HEK293 (cell line): Measurements from ENCODE around the gene PLEKHG4B.

Source experiments
- CTCF ChIA-PET: fragments of 350-600 bp; formaldehyde crosslinking; extraction: SDS; loops from one replicate; lab custom pipeline; 2021; ENCODE audit warnings: antibody characterized with exemption; lab: Yijun Ruan, JAX
- POLR2A ChIA-PET: fragments of 300-600 bp; formaldehyde crosslinking; extraction: SDS; loops from one replicate; lab custom pipeline; 2020; ENCODE audit warnings: antibody characterized with exemption, inconsistent platforms; lab: Yijun Ruan, JAX
- H3K27ac ChIP-seq: fragments of 200-500 bp; sonication (Bioruptor generic); 2 replicates; pipeline ENCODE4 v1.5.1; 2014; ENCODE audit warnings: low read depth, low read length, control low read depth, inconsistent platforms; ENCODE audit errors: extremely low read depth
- H3K36me3 ChIP-seq, 2 experiments: fragments of 200-500 bp in 1 of 2; sonication (Bioruptor generic) in 1 of 2; 1 replicate in 1 of 2; 2 replicates in 1 of 2; pipeline ENCODE4 v1.5.1; 2014 to 2017; ENCODE audit warnings: inconsistent platforms in 2 of 2, low read length in 2 of 2; ENCODE audit not compliant: control insufficient read depth in 2 of 2, insufficient read depth in 1 of 2
- H3K4me1 ChIP-seq: fragments of 200-500 bp; sonication (Bioruptor generic); 2 replicates; pipeline ENCODE4 v1.5.1; 2014; ENCODE audit warnings: mild to moderate bottlenecking, low read length, inconsistent platforms; ENCODE audit not compliant: control insufficient read depth, insufficient read depth
- H3K4me3 ChIP-seq: 2 replicates; pipeline ENCODE4 v1.5.1; 2011; ENCODE audit warnings: low read depth, mild to moderate bottlenecking, control low read depth, low read length, moderate library complexity
- H3K9me3 ChIP-seq: fragments of 200-500 bp; sonication (Bioruptor generic); 2 replicates; pipeline ENCODE4 v1.5.1; 2014; ENCODE audit warnings: low read depth, low read length, inconsistent platforms; ENCODE audit not compliant: control insufficient read depth, insufficient read depth
- HOXC10 ChIP-seq: sonication (generic); formaldehyde crosslinking; IDR thresholded peaks from 2 replicates; pipeline ENCODE4 v1.8.1; 2023; ENCODE audit warnings: mild to moderate bottlenecking, missing genetic modification reagents
- SP3 ChIP-seq: fragments of 450-650 bp; formaldehyde crosslinking; IDR thresholded peaks from 2 replicates; pipeline ENCODE4 v1.5.1; 2016; ENCODE audit warnings: missing biosample characterization, missing genetic modification characterization
- ZEB2 ChIP-seq: fragments of 450-650 bp; formaldehyde crosslinking; IDR thresholded peaks from 2 replicates; pipeline ENCODE4 v1.5.1; 2016; ENCODE audit warnings: missing biosample characterization, missing genetic modification characterization
- ZNF10 ChIP-seq: fragments of 450-650 bp; formaldehyde crosslinking; IDR thresholded peaks from 2 replicates; pipeline ENCODE4 v1.5.1; 2017; ENCODE audit warnings: missing biosample characterization, missing genetic modification characterization
- ZNF266 ChIP-seq: fragments of 450-650 bp; formaldehyde crosslinking; IDR thresholded peaks from 2 replicates; pipeline ENCODE4 v1.5.1; 2016; ENCODE audit warnings: missing biosample characterization, missing genetic modification characterization, low read depth
- ZNF341 ChIP-seq: fragments of 450-650 bp; formaldehyde crosslinking; IDR thresholded peaks from 2 replicates; pipeline ENCODE4; 2016; ENCODE audit warnings: low read depth, missing biosample characterization, missing genetic modification characterization
- ZNF473 ChIP-seq: fragments of 450-650 bp; formaldehyde crosslinking; IDR thresholded peaks from 2 replicates; pipeline ENCODE4 v1.5.1; 2017; ENCODE audit warnings: missing biosample characterization, missing genetic modification characterization
- ZNF837 ChIP-seq: fragments of 450-650 bp; formaldehyde crosslinking; IDR thresholded peaks from 2 replicates; pipeline ENCODE4 v1.5.1; 2016; ENCODE audit warnings: missing biosample characterization, missing genetic modification characterization
- TF ChIP-seq, protein P1 (sequence below): fragments of 450-650 bp; formaldehyde crosslinking; IDR thresholded peaks from 2 replicates; pipeline ENCODE4 v1.5.1; 2016; ENCODE audit warnings: missing biosample characterization, missing genetic modification characterization, borderline replicate concordance
- TF ChIP-seq, protein P2 (sequence below): fragments of 450-650 bp; formaldehyde crosslinking; IDR thresholded peaks from 2 replicates; pipeline ENCODE4 v1.5.1; 2017; ENCODE audit warnings: missing biosample characterization, missing genetic modification characterization
- TF ChIP-seq, protein P3 (sequence below): fragments of 450-650 bp; formaldehyde crosslinking; IDR thresholded peaks from 2 replicates; pipeline ENCODE4 v1.5.1; 2016; ENCODE audit warnings: missing biosample characterization, missing genetic modification characterization
- TF ChIP-seq, protein P4 (sequence below): fragments of 450-650 bp; formaldehyde crosslinking; IDR thresholded peaks from 2 replicates; pipeline ENCODE4 v1.5.1; 2016; ENCODE audit warnings: missing biosample characterization, missing genetic modification characterization
- TF ChIP-seq, protein P5 (sequence below): fragments of 450-650 bp; formaldehyde crosslinking; IDR thresholded peaks from 2 replicates; pipeline ENCODE4 v1.5.1; 2017; ENCODE audit warnings: missing biosample characterization, missing genetic modification characterization

The PLEKHG4B gene

DNA sequence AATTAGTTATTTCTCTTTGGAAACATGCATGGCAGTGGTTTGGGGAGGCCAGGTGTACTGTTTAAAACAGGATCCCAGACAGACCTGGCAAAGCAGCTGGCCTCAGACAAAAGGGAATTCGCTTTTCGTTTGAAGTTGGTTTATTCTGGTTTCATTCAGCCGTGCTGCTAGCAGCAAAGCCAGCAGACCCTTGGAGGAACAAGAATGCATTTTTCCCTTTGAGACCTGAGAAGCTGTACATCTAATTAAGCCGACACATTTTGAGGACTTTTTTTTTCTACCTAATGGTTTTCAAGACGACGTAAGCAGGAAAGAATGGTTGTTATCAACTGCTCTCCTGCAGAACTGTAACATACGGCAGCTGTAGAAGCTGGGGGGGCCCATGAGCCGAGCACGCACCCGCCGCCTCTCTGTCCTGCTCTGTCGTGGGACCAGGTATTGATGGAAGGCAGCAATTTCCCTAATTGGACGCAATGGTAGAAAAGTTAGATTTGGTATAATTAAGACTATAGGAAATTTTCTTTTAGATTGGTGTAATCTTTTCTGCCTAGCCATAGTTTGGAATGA lies 13.6 kb downstream of the PLEKHG4B start (continued):
- TF ChIP-seq, protein P1, sequence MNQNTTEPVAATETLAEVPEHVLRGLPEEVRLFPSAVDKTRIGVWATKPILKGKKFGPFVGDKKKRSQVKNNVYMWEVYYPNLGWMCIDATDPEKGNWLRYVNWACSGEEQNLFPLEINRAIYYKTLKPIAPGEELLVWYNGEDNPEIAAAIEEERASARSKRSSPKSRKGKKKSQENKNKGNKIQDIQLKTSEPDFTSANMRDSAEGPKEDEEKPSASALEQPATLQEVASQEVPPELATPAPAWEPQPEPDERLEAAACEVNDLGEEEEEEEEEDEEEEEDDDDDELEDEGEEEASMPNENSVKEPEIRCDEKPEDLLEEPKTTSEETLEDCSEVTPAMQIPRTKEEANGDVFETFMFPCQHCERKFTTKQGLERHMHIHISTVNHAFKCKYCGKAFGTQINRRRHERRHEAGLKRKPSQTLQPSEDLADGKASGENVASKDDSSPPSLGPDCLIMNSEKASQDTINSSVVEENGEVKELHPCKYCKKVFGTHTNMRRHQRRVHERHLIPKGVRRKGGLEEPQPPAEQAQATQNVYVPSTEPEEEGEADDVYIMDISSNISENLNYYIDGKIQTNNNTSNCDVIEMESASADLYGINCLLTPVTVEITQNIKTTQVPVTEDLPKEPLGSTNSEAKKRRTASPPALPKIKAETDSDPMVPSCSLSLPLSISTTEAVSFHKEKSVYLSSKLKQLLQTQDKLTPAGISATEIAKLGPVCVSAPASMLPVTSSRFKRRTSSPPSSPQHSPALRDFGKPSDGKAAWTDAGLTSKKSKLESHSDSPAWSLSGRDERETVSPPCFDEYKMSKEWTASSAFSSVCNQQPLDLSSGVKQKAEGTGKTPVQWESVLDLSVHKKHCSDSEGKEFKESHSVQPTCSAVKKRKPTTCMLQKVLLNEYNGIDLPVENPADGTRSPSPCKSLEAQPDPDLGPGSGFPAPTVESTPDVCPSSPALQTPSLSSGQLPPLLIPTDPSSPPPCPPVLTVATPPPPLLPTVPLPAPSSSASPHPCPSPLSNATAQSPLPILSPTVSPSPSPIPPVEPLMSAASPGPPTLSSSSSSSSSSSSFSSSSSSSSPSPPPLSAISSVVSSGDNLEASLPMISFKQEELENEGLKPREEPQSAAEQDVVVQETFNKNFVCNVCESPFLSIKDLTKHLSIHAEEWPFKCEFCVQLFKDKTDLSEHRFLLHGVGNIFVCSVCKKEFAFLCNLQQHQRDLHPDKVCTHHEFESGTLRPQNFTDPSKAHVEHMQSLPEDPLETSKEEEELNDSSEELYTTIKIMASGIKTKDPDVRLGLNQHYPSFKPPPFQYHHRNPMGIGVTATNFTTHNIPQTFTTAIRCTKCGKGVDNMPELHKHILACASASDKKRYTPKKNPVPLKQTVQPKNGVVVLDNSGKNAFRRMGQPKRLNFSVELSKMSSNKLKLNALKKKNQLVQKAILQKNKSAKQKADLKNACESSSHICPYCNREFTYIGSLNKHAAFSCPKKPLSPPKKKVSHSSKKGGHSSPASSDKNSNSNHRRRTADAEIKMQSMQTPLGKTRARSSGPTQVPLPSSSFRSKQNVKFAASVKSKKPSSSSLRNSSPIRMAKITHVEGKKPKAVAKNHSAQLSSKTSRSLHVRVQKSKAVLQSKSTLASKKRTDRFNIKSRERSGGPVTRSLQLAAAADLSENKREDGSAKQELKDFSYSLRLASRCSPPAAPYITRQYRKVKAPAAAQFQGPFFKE (tag by site-specific recombination): no peak

DNA sequence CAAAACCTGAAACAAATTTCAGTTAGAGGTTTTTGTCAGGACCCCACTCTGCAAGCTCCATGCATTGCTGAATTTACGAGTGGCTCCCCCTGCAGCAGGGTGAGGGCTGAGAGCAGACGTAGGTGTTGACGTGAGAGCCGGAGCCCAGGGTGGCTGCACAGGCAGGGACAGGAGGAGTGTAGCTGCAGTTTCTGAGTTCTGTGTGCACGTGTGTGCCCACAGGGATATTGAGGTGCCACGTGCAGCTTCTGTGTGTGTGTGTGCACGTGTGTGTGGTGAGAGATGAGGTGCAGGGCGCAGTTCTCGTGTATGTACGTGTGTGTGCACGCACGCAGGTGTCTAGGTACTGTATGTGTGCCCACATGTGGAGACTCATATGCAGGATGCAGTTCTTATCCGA lies 14.6 kb downstream of the PLEKHG4B start:
- CTCF ChIA-PET: interaction anchor here (0.6 kb wide), 1 partner anchor 125 kb away, joined by 4 read pairs; no protein-coding TSS in a partner anchor
- H3K36me3 ChIP-seq: peaks cover 0 to 3% of the 10 kb centered on the region in 2 experiments; a peak in 1 of 3 replicates
- H3K27ac ChIP-seq: no peak overlapping the region

More for the DNA sequence above, 14.6 kb downstream of the PLEKHG4B start:
- POLR2A ChIA-PET: no interaction called here
- no peak for TF ChIP-seq ZEB2 (tag by site-specific recombination)
- no peak for TF ChIP-seq HOXC10 (CRISPR knock-in tag)
- TF ChIP-seq ZNF10 (tag by site-specific recombination): no peak
- TF ChIP-seq ZNF837 (tag by site-specific recombination): no peak
- TF ChIP-seq ZNF341: no peak
- TF ChIP-seq ZNF473 (tag by site-specific recombination): no peak
- no peak for TF ChIP-seq SP3 (tag by site-specific recombination)
- TF ChIP-seq, protein P2, sequence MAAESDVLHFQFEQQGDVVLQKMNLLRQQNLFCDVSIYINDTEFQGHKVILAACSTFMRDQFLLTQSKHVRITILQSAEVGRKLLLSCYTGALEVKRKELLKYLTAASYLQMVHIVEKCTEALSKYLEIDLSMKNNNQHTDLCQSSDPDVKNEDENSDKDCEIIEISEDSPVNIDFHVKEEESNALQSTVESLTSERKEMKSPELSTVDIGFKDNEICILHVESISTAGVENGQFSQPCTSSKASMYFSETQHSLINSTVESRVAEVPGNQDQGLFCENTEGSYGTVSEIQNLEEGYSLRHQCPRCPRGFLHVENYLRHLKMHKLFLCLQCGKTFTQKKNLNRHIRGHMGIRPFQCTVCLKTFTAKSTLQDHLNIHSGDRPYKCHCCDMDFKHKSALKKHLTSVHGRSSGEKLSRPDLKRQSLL: no peak
- TF ChIP-seq, protein P3, sequence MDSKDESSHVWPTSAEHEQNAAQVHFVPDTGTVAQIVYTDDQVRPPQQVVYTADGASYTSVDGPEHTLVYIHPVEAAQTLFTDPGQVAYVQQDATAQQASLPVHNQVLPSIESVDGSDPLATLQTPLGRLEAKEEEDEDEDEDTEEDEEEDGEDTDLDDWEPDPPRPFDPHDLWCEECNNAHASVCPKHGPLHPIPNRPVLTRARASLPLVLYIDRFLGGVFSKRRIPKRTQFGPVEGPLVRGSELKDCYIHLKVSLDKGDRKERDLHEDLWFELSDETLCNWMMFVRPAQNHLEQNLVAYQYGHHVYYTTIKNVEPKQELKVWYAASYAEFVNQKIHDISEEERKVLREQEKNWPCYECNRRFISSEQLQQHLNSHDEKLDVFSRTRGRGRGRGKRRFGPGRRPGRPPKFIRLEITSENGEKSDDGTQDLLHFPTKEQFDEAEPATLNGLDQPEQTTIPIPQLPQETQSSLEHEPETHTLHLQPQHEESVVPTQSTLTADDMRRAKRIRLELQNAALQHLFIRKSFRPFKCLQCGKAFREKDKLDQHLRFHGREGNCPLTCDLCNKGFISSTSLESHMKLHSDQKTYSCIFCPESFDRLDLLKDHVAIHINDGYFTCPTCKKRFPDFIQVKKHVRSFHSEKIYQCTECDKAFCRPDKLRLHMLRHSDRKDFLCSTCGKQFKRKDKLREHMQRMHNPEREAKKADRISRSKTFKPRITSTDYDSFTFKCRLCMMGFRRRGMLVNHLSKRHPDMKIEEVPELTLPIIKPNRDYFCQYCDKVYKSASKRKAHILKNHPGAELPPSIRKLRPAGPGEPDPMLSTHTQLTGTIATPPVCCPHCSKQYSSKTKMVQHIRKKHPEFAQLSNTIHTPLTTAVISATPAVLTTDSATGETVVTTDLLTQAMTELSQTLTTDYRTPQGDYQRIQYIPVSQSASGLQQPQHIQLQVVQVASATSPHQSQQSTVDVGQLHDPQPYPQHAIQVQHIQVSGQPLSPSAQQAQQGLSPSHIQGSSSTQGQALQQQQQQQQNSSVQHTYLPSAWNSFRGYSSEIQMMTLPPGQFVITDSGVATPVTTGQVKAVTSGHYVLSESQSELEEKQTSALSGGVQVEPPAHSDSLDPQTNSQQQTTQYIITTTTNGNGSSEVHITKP (tag by site-specific recombination): no peak
- TF ChIP-seq, protein P4, sequence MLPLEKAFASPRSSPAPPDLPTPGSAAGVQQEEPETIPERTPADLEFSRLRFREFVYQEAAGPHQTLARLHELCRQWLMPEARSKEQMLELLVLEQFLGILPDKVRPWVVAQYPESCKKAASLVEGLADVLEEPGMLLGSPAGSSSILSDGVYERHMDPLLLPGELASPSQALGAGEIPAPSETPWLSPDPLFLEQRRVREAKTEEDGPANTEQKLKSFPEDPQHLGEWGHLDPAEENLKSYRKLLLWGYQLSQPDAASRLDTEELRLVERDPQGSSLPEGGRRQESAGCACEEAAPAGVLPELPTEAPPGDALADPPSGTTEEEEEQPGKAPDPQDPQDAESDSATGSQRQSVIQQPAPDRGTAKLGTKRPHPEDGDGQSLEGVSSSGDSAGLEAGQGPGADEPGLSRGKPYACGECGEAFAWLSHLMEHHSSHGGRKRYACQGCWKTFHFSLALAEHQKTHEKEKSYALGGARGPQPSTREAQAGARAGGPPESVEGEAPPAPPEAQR (tag by site-specific recombination): no peak
- TF ChIP-seq ZNF266 (tag by site-specific recombination): no peak
- TF ChIP-seq, protein P5, sequence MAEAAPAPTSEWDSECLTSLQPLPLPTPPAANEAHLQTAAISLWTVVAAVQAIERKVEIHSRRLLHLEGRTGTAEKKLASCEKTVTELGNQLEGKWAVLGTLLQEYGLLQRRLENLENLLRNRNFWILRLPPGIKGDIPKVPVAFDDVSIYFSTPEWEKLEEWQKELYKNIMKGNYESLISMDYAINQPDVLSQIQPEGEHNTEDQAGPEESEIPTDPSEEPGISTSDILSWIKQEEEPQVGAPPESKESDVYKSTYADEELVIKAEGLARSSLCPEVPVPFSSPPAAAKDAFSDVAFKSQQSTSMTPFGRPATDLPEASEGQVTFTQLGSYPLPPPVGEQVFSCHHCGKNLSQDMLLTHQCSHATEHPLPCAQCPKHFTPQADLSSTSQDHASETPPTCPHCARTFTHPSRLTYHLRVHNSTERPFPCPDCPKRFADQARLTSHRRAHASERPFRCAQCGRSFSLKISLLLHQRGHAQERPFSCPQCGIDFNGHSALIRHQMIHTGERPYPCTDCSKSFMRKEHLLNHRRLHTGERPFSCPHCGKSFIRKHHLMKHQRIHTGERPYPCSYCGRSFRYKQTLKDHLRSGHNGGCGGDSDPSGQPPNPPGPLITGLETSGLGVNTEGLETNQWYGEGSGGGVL (tag by site-specific recombination): no peak
- no peaks in the 10 kb centered on the region for H3K4me1 ChIP-seq
- no peak overlapping the region for H3K4me3 ChIP-seq
- H3K9me3 ChIP-seq: no peaks in the 10 kb centered on the region
